H4 (cell line): Measurements from ENCODE around the gene LHX6. TPM values are rescaled to one million over a fixed set of nuclear protein-coding genes. Genes with fewer than 3 reads are reported as not detected.

Experiments used
- total RNA-seq: library from RNA; depleted of rRNA; stranded (reverse); fragments of >200 nt; shearing (Covaris generic); gene quantifications from 2 replicates; pipeline ENCODE4 v1.2.3, GENCODE V29; 2014; rRNA removed

LHX6 gene
- total RNA-seq, 1 experiment from 2014 or later, result 1.4 TPM

Other genes with a start within 250 kb of the LHX6 start
- gene TTLL11, start 135.6 kb downstream of the LHX6 start, total RNA-seq, result 1.2 and 2.0 TPM in 2 replicates
- gene NDUFA8, start 69.2 kb downstream of the LHX6 start, total RNA-seq, result 69.3 and 88.0 TPM in 2 replicates
- not detected in 2 replicates for gene MORN5, start 69.0 kb downstream of the LHX6 start, total RNA-seq
- gene RBM18, start 35.9 kb upstream of the LHX6 start, total RNA-seq, result 9.1 and 15.7 TPM in 2 replicates
- gene MRRF, start 35.9 kb upstream of the LHX6 start, total RNA-seq, result 74.0 and 77.7 TPM in 2 replicates
- gene PTGS1, start 142.1 kb upstream of the LHX6 start, total RNA-seq, result 0.37 and 0.74 TPM in 2 replicates
- not detected in 2 replicates for gene OR1J1, start 249.0 kb upstream of the LHX6 start, total RNA-seq